Transverse colon (tissue), 4 donors: Measurements from ENCODE around the gene MAPK8IP2.

Source experiments
- EP300 ChIP-seq: sonication (generic); formaldehyde crosslinking; IDR thresholded peaks from one replicate; pipeline ENCODE4 v1.6.1; 2017; ENCODE audit warnings: antibody characterized with exemption, low read depth
- POLR2A ChIP-seq: fragments of 450-650 bp; IDR thresholded peaks from one replicate; pipeline ENCODE4 v1.6.1; 2016; ENCODE audit warnings: antibody characterized with exemption, mild to moderate bottlenecking, moderate library complexity
- POLR2AphosphoS5 ChIP-seq, 3 donors: sonication (generic); formaldehyde crosslinking; IDR thresholded peaks; one replicate each; pipeline ENCODE4 v1.6.1; 2016; ENCODE audit warnings: antibody characterized with exemption in 3 of 3
- TF ChIP-seq, protein P1 (sequence below), 5 experiments: fragments of 200-600 bp in 3 of 5; fragments of 450-650 bp in 2 of 5; sonication (generic) in 3 of 5; IDR thresholded peaks; 1 replicate in 2 of 5; 2 replicates in 3 of 5; pipeline ENCODE4 v1.5.1; 2016 to 2017; ENCODE audit warnings: antibody characterized with exemption in 5 of 5, inconsistent platforms in 3 of 5, mild to moderate bottlenecking in 2 of 5, moderate library complexity in 1 of 5

DNA sequence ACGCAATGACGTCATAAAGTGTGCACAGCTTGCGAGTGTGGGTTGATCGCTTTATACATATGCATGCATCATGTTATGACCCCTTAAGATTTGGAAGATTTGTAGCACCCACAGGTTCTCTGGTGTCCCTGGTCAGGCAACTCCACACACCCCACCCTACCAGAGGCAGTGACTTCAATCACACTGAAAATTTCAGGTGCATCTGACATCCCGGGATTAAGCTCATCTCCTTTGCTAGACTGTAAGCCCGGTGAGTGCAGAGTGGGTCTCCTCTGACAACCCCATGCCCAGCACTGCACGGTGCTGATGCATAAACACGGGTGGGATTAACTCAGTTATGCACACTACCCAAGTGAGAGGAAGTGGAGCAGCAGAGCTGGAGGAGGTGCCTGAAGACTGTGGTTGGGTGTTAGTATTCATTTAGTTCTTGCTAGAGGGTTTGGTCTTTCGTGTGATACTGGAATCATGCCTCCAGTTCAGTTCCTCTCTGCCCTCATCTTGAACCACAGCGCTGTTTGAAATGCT lies 20.8 kb downstream of the MAPK8IP2 start:
- no peak for TF ChIP-seq EP300
- TF ChIP-seq, protein P1, sequence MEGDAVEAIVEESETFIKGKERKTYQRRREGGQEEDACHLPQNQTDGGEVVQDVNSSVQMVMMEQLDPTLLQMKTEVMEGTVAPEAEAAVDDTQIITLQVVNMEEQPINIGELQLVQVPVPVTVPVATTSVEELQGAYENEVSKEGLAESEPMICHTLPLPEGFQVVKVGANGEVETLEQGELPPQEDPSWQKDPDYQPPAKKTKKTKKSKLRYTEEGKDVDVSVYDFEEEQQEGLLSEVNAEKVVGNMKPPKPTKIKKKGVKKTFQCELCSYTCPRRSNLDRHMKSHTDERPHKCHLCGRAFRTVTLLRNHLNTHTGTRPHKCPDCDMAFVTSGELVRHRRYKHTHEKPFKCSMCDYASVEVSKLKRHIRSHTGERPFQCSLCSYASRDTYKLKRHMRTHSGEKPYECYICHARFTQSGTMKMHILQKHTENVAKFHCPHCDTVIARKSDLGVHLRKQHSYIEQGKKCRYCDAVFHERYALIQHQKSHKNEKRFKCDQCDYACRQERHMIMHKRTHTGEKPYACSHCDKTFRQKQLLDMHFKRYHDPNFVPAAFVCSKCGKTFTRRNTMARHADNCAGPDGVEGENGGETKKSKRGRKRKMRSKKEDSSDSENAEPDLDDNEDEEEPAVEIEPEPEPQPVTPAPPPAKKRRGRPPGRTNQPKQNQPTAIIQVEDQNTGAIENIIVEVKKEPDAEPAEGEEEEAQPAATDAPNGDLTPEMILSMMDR (IDR thresholded peaks at IDR 0.05) = no peak
- TF ChIP-seq POLR2A = peak; percentile 18
- TF ChIP-seq POLR2AphosphoS5 (IDR thresholded peaks at IDR 0.05) = peak in 2 of 3 donors; percentile 19 to 37
